ENCODE measurements around the gene AP2A2. TPM values are rescaled to one million over a fixed set of nuclear protein-coding genes. Genes with fewer than 3 reads are reported as not detected.

The AP2A2 gene
- total RNA-seq, 4 donors from 2014 or later: 79.2 to 115 (median 110) TPM

DNA sequence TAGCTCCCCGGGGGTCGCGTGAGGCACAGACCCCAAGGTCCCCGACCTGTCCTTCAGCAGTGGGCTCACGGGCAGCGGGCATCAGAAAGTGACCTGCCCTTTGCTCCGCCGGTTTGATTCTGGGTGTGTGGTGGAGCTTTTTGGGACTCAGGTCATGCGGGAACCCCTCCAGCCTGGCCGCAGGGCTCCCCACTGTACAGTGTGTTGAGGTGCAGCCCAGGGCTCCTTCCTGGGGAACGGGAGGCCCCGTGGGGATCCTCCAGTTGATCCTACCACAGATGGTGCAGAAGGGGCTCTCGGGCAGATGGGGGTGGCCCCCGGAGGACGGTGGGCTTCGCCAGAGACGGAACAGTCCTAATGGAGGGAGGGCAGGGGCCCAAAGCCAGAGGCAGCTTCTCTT lies 86.6 kb downstream of the AP2A2 start:
- TF ChIP-seq, protein P1, sequence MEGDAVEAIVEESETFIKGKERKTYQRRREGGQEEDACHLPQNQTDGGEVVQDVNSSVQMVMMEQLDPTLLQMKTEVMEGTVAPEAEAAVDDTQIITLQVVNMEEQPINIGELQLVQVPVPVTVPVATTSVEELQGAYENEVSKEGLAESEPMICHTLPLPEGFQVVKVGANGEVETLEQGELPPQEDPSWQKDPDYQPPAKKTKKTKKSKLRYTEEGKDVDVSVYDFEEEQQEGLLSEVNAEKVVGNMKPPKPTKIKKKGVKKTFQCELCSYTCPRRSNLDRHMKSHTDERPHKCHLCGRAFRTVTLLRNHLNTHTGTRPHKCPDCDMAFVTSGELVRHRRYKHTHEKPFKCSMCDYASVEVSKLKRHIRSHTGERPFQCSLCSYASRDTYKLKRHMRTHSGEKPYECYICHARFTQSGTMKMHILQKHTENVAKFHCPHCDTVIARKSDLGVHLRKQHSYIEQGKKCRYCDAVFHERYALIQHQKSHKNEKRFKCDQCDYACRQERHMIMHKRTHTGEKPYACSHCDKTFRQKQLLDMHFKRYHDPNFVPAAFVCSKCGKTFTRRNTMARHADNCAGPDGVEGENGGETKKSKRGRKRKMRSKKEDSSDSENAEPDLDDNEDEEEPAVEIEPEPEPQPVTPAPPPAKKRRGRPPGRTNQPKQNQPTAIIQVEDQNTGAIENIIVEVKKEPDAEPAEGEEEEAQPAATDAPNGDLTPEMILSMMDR (IDR thresholded peaks at IDR 0.05; ENCODE audit: low read depth): no peak

DNA sequence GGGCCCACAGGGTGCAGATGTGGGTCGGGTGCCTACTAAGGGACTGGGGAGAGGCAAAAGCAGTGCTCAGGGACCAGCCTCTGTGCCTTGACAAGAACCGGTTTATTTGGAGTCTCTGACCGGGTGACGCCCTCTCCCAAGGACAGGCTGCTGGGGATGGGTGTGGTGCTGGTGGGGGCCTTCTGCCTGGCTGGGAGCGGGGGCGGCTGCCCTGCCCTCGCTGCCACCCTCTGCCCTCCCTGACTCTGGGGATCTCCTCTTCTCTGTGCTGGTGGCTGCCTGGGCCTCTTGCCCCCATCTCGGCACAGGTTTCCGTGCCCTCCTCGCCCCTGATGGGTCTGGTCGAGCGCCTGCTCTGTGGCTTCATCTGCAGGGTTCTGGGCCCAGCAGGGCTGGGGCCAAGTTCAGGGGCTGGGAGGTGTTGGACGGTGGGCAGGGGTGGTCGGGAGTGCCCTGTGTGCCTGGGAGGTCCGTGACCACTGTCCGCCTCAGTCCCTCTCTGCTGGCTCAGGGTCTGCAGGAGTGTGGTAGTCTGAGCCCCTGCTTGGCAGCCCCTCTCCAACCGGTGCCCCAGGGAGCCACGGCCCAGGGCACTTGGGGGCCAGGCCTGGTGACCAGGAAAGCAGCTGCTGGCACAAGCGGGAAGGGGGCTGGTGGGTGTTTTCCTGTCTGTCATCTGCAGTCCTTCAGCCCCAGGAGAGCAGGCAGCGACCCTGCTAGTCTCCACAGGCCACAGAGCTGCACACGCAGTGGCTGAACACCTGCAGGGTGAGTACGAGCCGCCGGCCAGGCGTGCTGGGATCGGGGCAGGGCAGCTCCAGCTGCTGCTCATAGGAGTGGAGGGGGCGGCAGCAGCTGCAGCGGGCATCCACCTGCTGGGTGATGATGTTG lies 87.3 kb downstream of the AP2A2 start:
- TF ChIP-seq, protein P1 (IDR thresholded peaks at IDR 0.05; ENCODE audit: low read depth): no peak

DNA sequence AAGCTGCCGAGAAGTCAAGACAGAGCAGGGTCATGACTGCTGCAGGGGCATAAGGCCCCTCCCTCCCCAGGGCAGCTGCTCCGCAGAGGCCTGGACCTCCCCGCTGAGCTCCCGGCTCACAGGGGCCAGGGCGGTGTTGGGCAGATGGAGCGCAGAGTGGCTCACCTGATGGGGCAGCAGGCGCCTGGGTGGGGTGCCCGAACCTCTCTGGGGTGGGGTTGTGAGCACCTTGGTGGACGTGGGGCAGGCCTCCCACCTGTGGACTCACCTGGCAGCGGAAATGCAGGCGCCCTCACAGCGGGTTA lies 87.9 kb downstream of the AP2A2 start:
- TF ChIP-seq, protein P1 (IDR thresholded peaks at IDR 0.05; ENCODE audit: low read depth): no peak

DNA sequence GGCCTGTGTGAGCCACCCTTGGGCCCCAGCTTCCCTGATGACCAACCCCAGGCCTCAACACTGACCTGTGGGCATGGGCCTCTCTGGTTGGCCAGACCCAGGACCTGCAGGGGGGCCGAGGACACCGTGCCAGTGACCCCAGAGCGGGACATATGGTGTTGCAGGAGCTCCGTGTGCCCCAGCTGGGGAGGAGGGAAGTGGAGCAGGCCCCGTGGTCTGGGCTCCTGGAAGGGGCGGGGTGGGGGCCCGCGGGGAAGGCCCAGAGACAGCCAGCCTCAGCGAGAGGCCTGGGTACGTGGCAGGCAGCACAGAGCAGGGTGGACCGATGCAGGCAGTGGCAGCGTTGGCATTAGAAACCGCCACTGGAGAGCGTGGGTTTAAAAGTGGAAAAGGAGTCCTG lies 88.6 kb downstream of the AP2A2 start:
- TF ChIP-seq, protein P1 (IDR thresholded peaks at IDR 0.05; ENCODE audit: low read depth): no peak

DNA sequence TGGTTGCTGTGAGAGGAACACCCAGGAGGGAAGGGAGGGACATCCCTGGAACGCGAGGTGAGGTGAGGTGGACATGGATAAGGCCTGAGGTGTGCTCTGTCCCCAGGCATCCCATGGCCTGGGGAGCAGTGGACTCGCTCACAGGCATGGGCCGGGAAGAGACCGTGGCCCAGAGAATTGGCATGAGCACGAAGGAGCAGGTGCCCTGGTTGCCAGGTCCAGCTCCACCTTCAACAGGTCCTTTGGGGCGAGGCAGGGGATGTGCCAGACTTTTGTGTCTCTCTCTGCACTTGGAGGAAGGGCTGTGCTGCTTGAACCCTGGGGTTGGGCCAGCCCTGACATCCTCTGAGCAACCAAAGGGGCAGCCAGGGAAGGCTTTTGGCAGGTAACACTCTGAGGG lies 89.4 kb downstream of the AP2A2 start:
- TF ChIP-seq, protein P1 (IDR thresholded peaks at IDR 0.05; ENCODE audit: low read depth): no peak

DNA sequence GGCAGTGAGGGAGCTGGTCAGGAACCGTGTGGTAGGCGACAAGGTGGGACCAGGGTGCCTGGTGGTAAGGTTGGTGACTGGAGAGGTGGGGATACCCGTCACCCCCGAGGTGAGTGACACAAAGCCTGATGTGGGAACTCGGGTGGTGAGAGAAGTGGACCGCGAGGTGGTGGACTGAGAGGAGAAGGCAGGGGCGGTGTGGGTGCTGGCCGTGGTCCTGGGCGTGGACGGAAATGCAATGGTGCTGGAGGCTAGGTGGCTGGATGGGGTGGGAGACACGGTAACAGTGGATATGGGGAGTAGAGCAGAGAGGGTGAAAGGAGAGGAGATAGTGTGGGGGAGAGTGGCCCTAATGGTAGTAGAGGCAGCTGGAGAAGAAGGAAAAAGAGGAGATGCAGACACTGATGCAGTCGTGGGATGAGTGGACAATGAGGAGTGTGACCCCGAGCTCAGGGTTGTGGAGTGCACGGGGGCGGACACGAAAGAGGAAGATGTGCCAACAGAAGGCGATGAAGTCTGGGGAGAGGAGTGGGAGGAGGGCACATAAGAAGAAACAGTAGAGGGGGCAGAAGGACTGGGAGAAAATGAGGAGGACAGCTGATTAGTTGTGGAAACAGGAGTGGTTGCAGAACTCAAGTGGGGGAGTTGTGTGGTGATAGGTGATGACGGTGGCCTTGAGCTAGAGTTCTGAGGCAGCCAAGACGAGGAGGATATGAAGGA lies 90.3 kb downstream of the AP2A2 start:
- TF ChIP-seq, protein P1 (IDR thresholded peaks at IDR 0.05; ENCODE audit: low read depth): no peak

GRCh38 chr11:1017269-1018005 lies 91.8 kb downstream of the AP2A2 start:
- TF ChIP-seq, protein P1 (IDR thresholded peaks at IDR 0.05; ENCODE audit: low read depth): no peak
